Ishikawa (cell line): Measurements from ENCODE around the gene WASHC3.

Experiments used
- CREB1 ChIP-seq: IDR thresholded peaks from 2 replicates; pipeline ENCODE4 v1.6.1; 2012; ENCODE audit warnings: low read depth
- EGR1 ChIP-seq: IDR thresholded peaks from 2 replicates; pipeline ENCODE4 v1.6.1; 2012
- EP300 ChIP-seq: IDR thresholded peaks from 2 replicates; pipeline ENCODE4 v1.6.1; 2012; ENCODE audit warnings: borderline replicate concordance
- FOXM1 ChIP-seq: IDR thresholded peaks from 2 replicates; pipeline ENCODE4 v1.6.1; 2012; ENCODE audit warnings: low read depth, borderline replicate concordance
- MAX ChIP-seq: IDR thresholded peaks from 2 replicates; pipeline ENCODE4 v1.6.1; 2012
- RAD21 ChIP-seq: IDR thresholded peaks from 2 replicates; pipeline ENCODE4 v1.6.1; 2012; ENCODE audit warnings: low read depth
- REST ChIP-seq: IDR thresholded peaks from 2 replicates; pipeline ENCODE4 v1.6.1; 2012; ENCODE audit warnings: low read depth, mild to moderate bottlenecking
- TAF1 ChIP-seq: IDR thresholded peaks from 2 replicates; pipeline ENCODE4 v1.6.1; 2012; ENCODE audit warnings: low read depth, mild to moderate bottlenecking
- TCF12 ChIP-seq: IDR thresholded peaks from 2 replicates; pipeline ENCODE4 v1.6.1; 2012; ENCODE audit warnings: low read depth
- TEAD4 ChIP-seq: IDR thresholded peaks from 2 replicates; pipeline ENCODE4 v1.6.1; 2012
- USF1 ChIP-seq: IDR thresholded peaks from 2 replicates; pipeline ENCODE4 v1.6.1; 2012
- YY1 ChIP-seq: IDR thresholded peaks from 2 replicates; pipeline ENCODE4 v1.6.1; 2012; ENCODE audit warnings: low read depth

GRCh38 chr12:102052192-102053061, 9.4 kb downstream of the WASHC3 start:
- TF ChIP-seq TAF1 (no peak), EP300 (no peak), FOXM1 (no peak), USF1 (no peak), REST (no peak), TEAD4 (no peak), MAX (no peak), EGR1 (no peak), CREB1 (no peak), RAD21 (no peak), TCF12 (no peak), YY1 (no peak)
